DND-41 (cell line): Measurements from ENCODE around the gene SH3BP2.

Source experiments
- ATAC-seq: fragments of 200-7000 bp; cut with Tn5 transposase; 3 replicates; pipeline ENCODE4 v1.9.1; 2021; ENCODE audit warnings: low read depth; ENCODE audit not compliant: insufficient read depth
- DNase-seq: peaks from one replicate; pipeline ENCODE4 v3.0.0-alpha.2; 2020
- H2AFZ ChIP-seq: 2 replicates; pipeline ENCODE4 v1.6.0; 2012; ENCODE audit warnings: low read depth, low read length
- H3K27ac ChIP-seq: 2 replicates; pipeline ENCODE4 v1.5.1; 2012; ENCODE audit warnings: low read length, inconsistent platforms
- H3K27me3 ChIP-seq: fragments of 200-600 bp; sonication (generic); 2 replicates; pipeline ENCODE4 v1.6.0; 2012; ENCODE audit warnings: low read length, mild to moderate bottlenecking, inconsistent platforms; ENCODE audit not compliant: insufficient read depth, poor library complexity
- H3K36me3 ChIP-seq: 2 replicates; pipeline ENCODE4 v1.5.1; 2012; ENCODE audit warnings: low read length, inconsistent platforms; ENCODE audit not compliant: insufficient read depth
- H3K4me1 ChIP-seq: 2 replicates; pipeline ENCODE4 v1.5.1; 2012; ENCODE audit warnings: mild to moderate bottlenecking, low read length; ENCODE audit not compliant: insufficient read depth
- H3K4me2 ChIP-seq: 2 replicates; pipeline ENCODE4 v1.6.0; 2012; ENCODE audit warnings: mild to moderate bottlenecking, moderate library complexity, low read length, inconsistent platforms; ENCODE audit not compliant: insufficient read depth
- H3K4me3 ChIP-seq, 2 experiments: fragments of 200-600 bp in 1 of 2; shearing (Covaris generic) in 1 of 2; 2 replicates each; pipeline ENCODE4 v1.5.1; 2012 to 2016; ENCODE audit warnings: inconsistent platforms in 2 of 2, low read length in 2 of 2, mild to moderate bottlenecking in 2 of 2, low read depth in 1 of 2, moderate library complexity in 1 of 2
- H3K79me2 ChIP-seq: 2 replicates; pipeline ENCODE4 v1.6.0; 2012; ENCODE audit warnings: low read length, inconsistent platforms; ENCODE audit not compliant: insufficient read depth
- H3K9ac ChIP-seq: 2 replicates; pipeline ENCODE4 v1.6.0; 2012; ENCODE audit warnings: low read depth, mild to moderate bottlenecking, inconsistent platforms, low read length, moderate library complexity
- H3K9me3 ChIP-seq: 2 replicates; pipeline ENCODE4 v1.5.1; 2012; ENCODE audit warnings: low read length, moderate library complexity, mild to moderate bottlenecking, inconsistent platforms; ENCODE audit not compliant: insufficient read depth, severe bottlenecking
- H4K20me1 ChIP-seq: 2 replicates; pipeline ENCODE4 v1.6.0; 2012; ENCODE audit warnings: low read length; ENCODE audit not compliant: insufficient read depth
- EZH2 ChIP-seq: IDR thresholded peaks from 3 replicates; pipeline ENCODE4 v1.6.1; 2012; ENCODE audit warnings: borderline replicate concordance, low read depth, mild to moderate bottlenecking, moderate library complexity, low read length, inconsistent platforms; ENCODE audit not compliant: severe bottlenecking
- TF ChIP-seq, protein P1 (sequence below): IDR thresholded peaks from 2 replicates; pipeline ENCODE4 v1.5.1; 2012; ENCODE audit warnings: borderline replicate concordance, low read length, moderate library complexity, mild to moderate bottlenecking; ENCODE audit not compliant: poor library complexity, severe bottlenecking; ENCODE audit errors: extremely low read depth

The SH3BP2 gene

GRCh38 chr4:2816401-2816954 is 23.6 kb downstream of the SH3BP2 start:
- no peak overlapping the region for H3K4me2 ChIP-seq
- H3K9me3 ChIP-seq: no peaks in the 10 kb centered on the region
- H3K27me3 ChIP-seq: no peaks in the 10 kb centered on the region
- TF ChIP-seq, protein P1, sequence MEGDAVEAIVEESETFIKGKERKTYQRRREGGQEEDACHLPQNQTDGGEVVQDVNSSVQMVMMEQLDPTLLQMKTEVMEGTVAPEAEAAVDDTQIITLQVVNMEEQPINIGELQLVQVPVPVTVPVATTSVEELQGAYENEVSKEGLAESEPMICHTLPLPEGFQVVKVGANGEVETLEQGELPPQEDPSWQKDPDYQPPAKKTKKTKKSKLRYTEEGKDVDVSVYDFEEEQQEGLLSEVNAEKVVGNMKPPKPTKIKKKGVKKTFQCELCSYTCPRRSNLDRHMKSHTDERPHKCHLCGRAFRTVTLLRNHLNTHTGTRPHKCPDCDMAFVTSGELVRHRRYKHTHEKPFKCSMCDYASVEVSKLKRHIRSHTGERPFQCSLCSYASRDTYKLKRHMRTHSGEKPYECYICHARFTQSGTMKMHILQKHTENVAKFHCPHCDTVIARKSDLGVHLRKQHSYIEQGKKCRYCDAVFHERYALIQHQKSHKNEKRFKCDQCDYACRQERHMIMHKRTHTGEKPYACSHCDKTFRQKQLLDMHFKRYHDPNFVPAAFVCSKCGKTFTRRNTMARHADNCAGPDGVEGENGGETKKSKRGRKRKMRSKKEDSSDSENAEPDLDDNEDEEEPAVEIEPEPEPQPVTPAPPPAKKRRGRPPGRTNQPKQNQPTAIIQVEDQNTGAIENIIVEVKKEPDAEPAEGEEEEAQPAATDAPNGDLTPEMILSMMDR: no peak
- TF ChIP-seq EZH2: no peak
- no peak overlapping the region for H3K9ac ChIP-seq
- ATAC-seq (no peak), DNase-seq (no peak)
- H3K4me1 ChIP-seq: peaks cover 18% of the 10 kb centered on the region
- no peak overlapping the region for H3K27ac ChIP-seq
- no peak overlapping the region for H2AFZ ChIP-seq
- H3K4me3 ChIP-seq: no peak overlapping the region
- H3K36me3 ChIP-seq: no peaks in the 10 kb centered on the region
- H4K20me1 ChIP-seq: no peaks in the 10 kb centered on the region
- no peaks in the 10 kb centered on the region for H3K79me2 ChIP-seq

GRCh38 chr4:2817137-2817536 is 24.3 kb downstream of the SH3BP2 start:
- H3K4me3 ChIP-seq: no peak overlapping the region
- no peak for TF ChIP-seq EZH2
- TF ChIP-seq, protein P1: no peak
- no peaks in the 10 kb centered on the region for H3K36me3 ChIP-seq
- H3K27ac ChIP-seq: no peak overlapping the region
- DNase-seq (no peak), ATAC-seq (no peak)
- no peaks in the 10 kb centered on the region for H3K9me3 ChIP-seq
- no peak overlapping the region for H3K4me2 ChIP-seq
- no peaks in the 10 kb centered on the region for H3K27me3 ChIP-seq
- H4K20me1 ChIP-seq: no peaks in the 10 kb centered on the region
- H2AFZ ChIP-seq: no peak overlapping the region
- H3K79me2 ChIP-seq: no peaks in the 10 kb centered on the region
- peaks cover 12% of the 10 kb centered on the region for H3K4me1 ChIP-seq
- H3K9ac ChIP-seq: no peak overlapping the region

GRCh38 chr4:2817701-2818350 is 24.9 kb downstream of the SH3BP2 start:
- no peak overlapping the region for H2AFZ ChIP-seq
- no peak overlapping the region for H3K4me3 ChIP-seq
- H3K27ac ChIP-seq: no peak overlapping the region
- DNase-seq (no peak), ATAC-seq (no peak)
- no peak for TF ChIP-seq EZH2
- TF ChIP-seq, protein P1: no peak
- peaks cover 5% of the 10 kb centered on the region for H3K4me1 ChIP-seq
- no peaks in the 10 kb centered on the region for H3K79me2 ChIP-seq
- no peaks in the 10 kb centered on the region for H3K36me3 ChIP-seq
- no peak overlapping the region for H3K9ac ChIP-seq
- H3K9me3 ChIP-seq: no peaks in the 10 kb centered on the region
- no peak overlapping the region for H3K4me2 ChIP-seq
- H3K27me3 ChIP-seq: no peaks in the 10 kb centered on the region
- no peaks in the 10 kb centered on the region for H4K20me1 ChIP-seq
